BLaER1 treated with 17β-estradiol and CSF1 and Interleukin-3, amounts not matched to agents 10 nM and 100 nM (cell line): Measurements from ENCODE around the gene PNCK.

Experiments used
- H3K27ac ChIP-seq, 11 experiments: shearing (Covaris generic); formaldehyde crosslinking; 2 replicates each; pipeline ENCODE4 v1.8.1; 2022
- H3K27me3 ChIP-seq, 11 experiments: shearing (Covaris generic); formaldehyde crosslinking; 2 replicates each; pipeline ENCODE4 v1.8.1; 2022
- H3K36me3 ChIP-seq, 11 experiments: shearing (Covaris generic); formaldehyde crosslinking; 2 replicates each; pipeline ENCODE4 v1.8.1; 2022
- H3K4me1 ChIP-seq, 10 experiments: shearing (Covaris generic); formaldehyde crosslinking; 2 replicates each; pipeline ENCODE4 v1.8.1; 2022
- H3K4me2 ChIP-seq, 11 experiments: shearing (Covaris generic); formaldehyde crosslinking; 2 replicates each; pipeline ENCODE4 v1.8.1; 2022
- H3K4me3 ChIP-seq, 10 experiments: shearing (Covaris generic); formaldehyde crosslinking; 2 replicates each; pipeline ENCODE4 v1.8.1; 2022
- H3K9ac ChIP-seq, 11 experiments: shearing (Covaris generic); formaldehyde crosslinking; 2 replicates each; pipeline ENCODE4 v1.8.1; 2022
- H3K9me3 ChIP-seq, 11 experiments: shearing (Covaris generic); formaldehyde crosslinking; replicated peaks in 1 of 11; 2 replicates each; pipeline ENCODE4 v1.8.1; 2022
- H4K20me1 ChIP-seq, 11 experiments: shearing (Covaris generic); formaldehyde crosslinking; 2 replicates each; pipeline ENCODE4 v1.8.1; 2022
- Cebpa-rat ChIP-seq, 11 experiments: shearing (Covaris generic); IDR thresholded peaks; 2 replicates each; pipeline ENCODE4 v1.8.1; 2022

The PNCK gene

GRCh38 chrX:153624196-153625091 lies 49.2 kb downstream of the PNCK start:
- Histone ChIP-seq H3K4me1 (peaks cover 0 to 39% (median 25%) of the 10 kb centered on the region in 10 experiments; a peak in 16 of 20 replicates), H3K4me3 (no peak overlapping the region), H3K9me3 (peaks cover 0 to 7% (median 0%) of the 10 kb centered on the region in 11 experiments; a peak in 2 of 22 replicates), H4K20me1 (peaks cover 0 to 14% (median 0%) of the 10 kb centered on the region in 11 experiments; a peak in 6 of 22 replicates), H3K27me3 (peaks cover 44 to 87% (median 79%) of the 10 kb centered on the region in 11 experiments), H3K9ac (no peak overlapping the region), H3K36me3 (no peaks in the 10 kb centered on the region), H3K4me2 (peak overlapping the region in 3 of 11 experiments; percentile 56 to 61 (median 60); a peak in 1 of 22 replicates), H3K27ac (no peak overlapping the region)
- TF ChIP-seq Cebpa-rat (IDR thresholded peaks at IDR 0.05), result no peak

GRCh38 chrX:153623310-153624029 lies 50.1 kb downstream of the PNCK start:
- H3K4me3 ChIP-seq, result no peak overlapping the region
- H4K20me1 ChIP-seq, result peaks cover 0 to 14% (median 0%) of the 10 kb centered on the region in 11 experiments; a peak in 6 of 22 replicates
- H3K9me3 ChIP-seq, result peaks cover 0 to 7% (median 0%) of the 10 kb centered on the region in 11 experiments; a peak in 2 of 22 replicates
- H3K9ac ChIP-seq, result no peak overlapping the region
- peaks cover 35 to 87% (median 79%) of the 10 kb centered on the region in 11 experiments for H3K27me3 ChIP-seq
- no peak for TF ChIP-seq Cebpa-rat (IDR thresholded peaks at IDR 0.05)
- H3K27ac ChIP-seq, result no peak overlapping the region
- H3K4me1 ChIP-seq, result peaks cover 0 to 31% (median 21%) of the 10 kb centered on the region in 10 experiments; a peak in 16 of 20 replicates
- H3K4me2 ChIP-seq, result peak overlapping the region in 8 of 11 experiments; percentile 20 to 61 (median 48); a peak in 15 of 22 replicates
- H3K36me3 ChIP-seq, result no peaks in the 10 kb centered on the region

GRCh38 chrX:153622661-153623309 lies 50.8 kb downstream of the PNCK start:
- Histone ChIP-seq H3K4me3 (no peak overlapping the region), H4K20me1 (peaks cover 0 to 13% (median 0%) of the 10 kb centered on the region in 11 experiments; a peak in 6 of 22 replicates), H3K9ac (no peak overlapping the region), H3K36me3 (no peaks in the 10 kb centered on the region), H3K9me3 (peaks cover 0 to 7% (median 0%) of the 10 kb centered on the region in 11 experiments; a peak in 2 of 22 replicates), H3K4me2 (peak overlapping the region in 8 of 11 experiments; percentile 20 to 61 (median 48); a peak in 13 of 22 replicates), H3K27me3 (peaks cover 35 to 87% (median 79%) of the 10 kb centered on the region in 11 experiments), H3K27ac (no peak overlapping the region), H3K4me1 (peaks cover 0 to 24% (median 15%) of the 10 kb centered on the region in 10 experiments; a peak in 16 of 20 replicates)
- no peak for TF ChIP-seq Cebpa-rat (IDR thresholded peaks at IDR 0.05)

- TF ChIP-seq Cebpa-rat (IDR thresholded peaks at IDR 0.05), result no peak
- H3K36me3 ChIP-seq, result no peaks in the 10 kb centered on the region
- H3K4me3 ChIP-seq, result no peak overlapping the region
- H3K27ac ChIP-seq, result no peak overlapping the region
- H3K9ac ChIP-seq, result no peak overlapping the region
- H4K20me1 ChIP-seq, result peaks cover 0 to 10% (median 0%) of the 10 kb centered on the region in 11 experiments; a peak in 6 of 22 replicates
- peaks cover 0 to 17% (median 11%) of the 10 kb centered on the region in 10 experiments; a peak in 13 of 20 replicates for H3K4me1 ChIP-seq
- H3K27me3 ChIP-seq, result peaks cover 33 to 87% (median 79%) of the 10 kb centered on the region in 11 experiments
- H3K9me3 ChIP-seq, result peaks cover 0 to 7% (median 0%) of the 10 kb centered on the region in 11 experiments; a peak in 2 of 22 replicates
- H3K4me2 ChIP-seq, result no peak overlapping the region
Observed at GRCh38 chrX:153621949-153622598, 51.5 kb downstream of the PNCK start.

- Histone ChIP-seq H3K27ac (no peak overlapping the region), H4K20me1 (peaks cover 0 to 10% (median 0%) of the 10 kb centered on the region in 11 experiments; a peak in 4 of 22 replicates), H3K9ac (no peak overlapping the region), H3K4me2 (no peak overlapping the region), H3K27me3 (peaks cover 46 to 89% (median 82%) of the 10 kb centered on the region in 11 experiments), H3K4me3 (no peak overlapping the region), H3K9me3 (peaks cover 0 to 7% (median 0%) of the 10 kb centered on the region in 11 experiments; a peak in 2 of 22 replicates), H3K4me1 (peaks cover 0 to 17% (median 11%) of the 10 kb centered on the region in 10 experiments; a peak in 13 of 20 replicates), H3K36me3 (no peaks in the 10 kb centered on the region)
- TF ChIP-seq Cebpa-rat (IDR thresholded peaks at IDR 0.05), result no peak
Observed at GRCh38 chrX:153620576-153620975, 53.0 kb downstream of the PNCK start.
